Ovary (tissue), 3 donors: Measurements from ENCODE around the gene PEX10.

Source experiments
- POLR2A ChIP-seq: fragments of 450-650 bp; IDR thresholded peaks from one replicate; pipeline ENCODE4 v1.6.1; 2017; ENCODE audit warnings: antibody characterized with exemption, mild to moderate bottlenecking, moderate library complexity
- TF ChIP-seq, protein P1 (sequence below), 3 donors: fragments of 450-650 bp in 2 of 3; fragments of 200-600 bp in 1 of 3; IDR thresholded peaks; one replicate each; pipeline versions ENCODE4 v1.5.1 to v1.8.0; 2016 to 2022; ENCODE audit warnings: antibody characterized with exemption in 3 of 3, mild to moderate bottlenecking in 1 of 3
- donor health status: DM: no; HTN: no; CAD: no.

- no peak for TF ChIP-seq POLR2A
- TF ChIP-seq, protein P1, sequence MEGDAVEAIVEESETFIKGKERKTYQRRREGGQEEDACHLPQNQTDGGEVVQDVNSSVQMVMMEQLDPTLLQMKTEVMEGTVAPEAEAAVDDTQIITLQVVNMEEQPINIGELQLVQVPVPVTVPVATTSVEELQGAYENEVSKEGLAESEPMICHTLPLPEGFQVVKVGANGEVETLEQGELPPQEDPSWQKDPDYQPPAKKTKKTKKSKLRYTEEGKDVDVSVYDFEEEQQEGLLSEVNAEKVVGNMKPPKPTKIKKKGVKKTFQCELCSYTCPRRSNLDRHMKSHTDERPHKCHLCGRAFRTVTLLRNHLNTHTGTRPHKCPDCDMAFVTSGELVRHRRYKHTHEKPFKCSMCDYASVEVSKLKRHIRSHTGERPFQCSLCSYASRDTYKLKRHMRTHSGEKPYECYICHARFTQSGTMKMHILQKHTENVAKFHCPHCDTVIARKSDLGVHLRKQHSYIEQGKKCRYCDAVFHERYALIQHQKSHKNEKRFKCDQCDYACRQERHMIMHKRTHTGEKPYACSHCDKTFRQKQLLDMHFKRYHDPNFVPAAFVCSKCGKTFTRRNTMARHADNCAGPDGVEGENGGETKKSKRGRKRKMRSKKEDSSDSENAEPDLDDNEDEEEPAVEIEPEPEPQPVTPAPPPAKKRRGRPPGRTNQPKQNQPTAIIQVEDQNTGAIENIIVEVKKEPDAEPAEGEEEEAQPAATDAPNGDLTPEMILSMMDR (IDR thresholded peaks at IDR 0.05): no peak
Measured at GRCh38 chr1:2445162-2445822, 32.9 kb upstream of the PEX10 start.
